HG03378 (cell line): ENCODE data around the gene CLPSL1.
"Not testable (repeated sequence)": the region's sequence is repeated elsewhere in the genome, so short reads cannot be mapped to it uniquely, and the experiment has no call there.

Experiments used
- ATAC-seq: cut with Tn5 transposase; IDR thresholded peaks from one replicate; pipeline ENCODE4 v1.9.1; 2021; ENCODE audit warnings: mild to moderate bottlenecking, moderate library complexity; ENCODE audit not compliant: unreplicated experiment

The CLPSL1 gene

GRCh38 chr6:35780719-35781118 is at the start of gene CLPSL1:
CLPSL1 (plus strand) TSS chr6:35781019; CDS start chr6:35781111, 92 bp downstream.
- no peak for ATAC-seq

- peak; percentile 42 for ATAC-seq
These were observed 49.4 kb upstream of the CLPSL1 start for GRCh38 chr6:35731414-35731735.

GRCh38 chr6:35731736-35732532 is 48.9 kb upstream of the CLPSL1 start:
- ATAC-seq, result peak; percentile 21

- no peak for ATAC-seq
These were observed 47.2 kb upstream of the CLPSL1 start for GRCh38 chr6:35733633-35734032.

- ATAC-seq, result not testable (repeated sequence)
These were observed 46.5 kb upstream of the CLPSL1 start for GRCh38 chr6:35734319-35734718.

GRCh38 chr6:35735452-35735851 is 45.4 kb upstream of the CLPSL1 start:
- ATAC-seq, result no peak

- no peak for ATAC-seq
These were observed 44.4 kb upstream of the CLPSL1 start for GRCh38 chr6:35736253-35736894.

GRCh38 chr6:35736982-35737412 is 43.8 kb upstream of the CLPSL1 start, which contains the start of gene ARMC12:
ARMC12 (plus strand) TSS chr6:35737032; CDS start chr6:35737109, 77 bp downstream.
- ATAC-seq, result no peak

GRCh38 chr6:35737413-35738211 is 43.2 kb upstream of the CLPSL1 start:
- no peak for ATAC-seq

- no peak for ATAC-seq
These were observed 40.9 kb upstream of the CLPSL1 start for GRCh38 chr6:35739645-35740524.

- ATAC-seq, result no peak
These were observed 38.0 kb upstream of the CLPSL1 start for GRCh38 chr6:35742842-35743241.

GRCh38 chr6:35745509-35745908 is 35.3 kb upstream of the CLPSL1 start:
- no peak for ATAC-seq

- ATAC-seq, result no peak
These were observed 34.3 kb upstream of the CLPSL1 start for GRCh38 chr6:35746516-35746915.

GRCh38 chr6:35747877-35748276 is 32.9 kb upstream of the CLPSL1 start:
- no peak for ATAC-seq

- ATAC-seq, result no peak
These were observed 30.3 kb upstream of the CLPSL1 start for GRCh38 chr6:35750557-35750956.

GRCh38 chr6:35751594-35751993 is 29.2 kb upstream of the CLPSL1 start:
- ATAC-seq, result no peak

GRCh38 chr6:35752330-35752729 is 28.5 kb upstream of the CLPSL1 start:
- ATAC-seq, result no peak

GRCh38 chr6:35754452-35755277 is 26.2 kb upstream of the CLPSL1 start:
- ATAC-seq, result no peak

GRCh38 chr6:35755278-35755924 is 25.4 kb upstream of the CLPSL1 start:
- no peak for ATAC-seq
